ENCODE data around the gene RRP9.

Gene RRP9

GRCh38 chr3:51977446-51978142 lies 35.9 kb upstream of the RRP9 start:
- no peak for DNase-seq (ENCODE audit: low read depth, low spot score)
- no peaks in the 10 kb centered on the region for H3K36me3 ChIP-seq (ENCODE audit: insufficient read depth, insufficient read length, low read length)
- TF ChIP-seq SUZ12 (IDR thresholded peaks at IDR 0.05; ENCODE audit: extremely low read depth, insufficient read depth, insufficient read length): no peak
- H3K4me3 ChIP-seq (ENCODE audit: insufficient read length, low read depth): no peak overlapping the region
- no peaks in the 10 kb centered on the region for H3K9me3 ChIP-seq (ENCODE audit: insufficient read depth, low read length)
- H3K9ac ChIP-seq (ENCODE audit: insufficient read length, low read depth): peak overlapping the region; percentile 17
- peaks cover 15% of the 10 kb centered on the region for H3K4me1 ChIP-seq (ENCODE audit: insufficient read depth, insufficient read length)
- peaks cover 26% of the 10 kb centered on the region for H3K27me3 ChIP-seq (ENCODE audit: insufficient read depth, insufficient read length)

- TF ChIP-seq ZNF274 (IDR thresholded peaks at IDR 0.05; ENCODE audit: low read depth, low read length) (no peak), YY1 (IDR thresholded peaks at IDR 0.05; ENCODE audit: insufficient read depth, insufficient read length) (no peak), SUZ12 (IDR thresholded peaks at IDR 0.05; ENCODE audit: extremely low read depth, insufficient read depth, insufficient read length) (no peak)
- peak overlapping the region; percentile 61 for H3K4me3 ChIP-seq (ENCODE audit: insufficient read length, low read depth)
- no peaks in the 10 kb centered on the region for H3K9me3 ChIP-seq (ENCODE audit: insufficient read depth, low read length)
- H3K4me1 ChIP-seq (ENCODE audit: insufficient read depth, insufficient read length): peaks cover 16% of the 10 kb centered on the region
- peaks cover 11% of the 10 kb centered on the region for H3K36me3 ChIP-seq (ENCODE audit: insufficient read depth, insufficient read length, low read length)
- peak overlapping the region; percentile 85 for H3K9ac ChIP-seq (ENCODE audit: insufficient read length, low read depth)
- no peak for DNase-seq (ENCODE audit: low read depth, low spot score)
- H3K27me3 ChIP-seq (ENCODE audit: insufficient read depth, insufficient read length): peaks cover 26% of the 10 kb centered on the region
Observed at GRCh38 chr3:51975852-51976549, 34.3 kb upstream of the RRP9 start.

DNA sequence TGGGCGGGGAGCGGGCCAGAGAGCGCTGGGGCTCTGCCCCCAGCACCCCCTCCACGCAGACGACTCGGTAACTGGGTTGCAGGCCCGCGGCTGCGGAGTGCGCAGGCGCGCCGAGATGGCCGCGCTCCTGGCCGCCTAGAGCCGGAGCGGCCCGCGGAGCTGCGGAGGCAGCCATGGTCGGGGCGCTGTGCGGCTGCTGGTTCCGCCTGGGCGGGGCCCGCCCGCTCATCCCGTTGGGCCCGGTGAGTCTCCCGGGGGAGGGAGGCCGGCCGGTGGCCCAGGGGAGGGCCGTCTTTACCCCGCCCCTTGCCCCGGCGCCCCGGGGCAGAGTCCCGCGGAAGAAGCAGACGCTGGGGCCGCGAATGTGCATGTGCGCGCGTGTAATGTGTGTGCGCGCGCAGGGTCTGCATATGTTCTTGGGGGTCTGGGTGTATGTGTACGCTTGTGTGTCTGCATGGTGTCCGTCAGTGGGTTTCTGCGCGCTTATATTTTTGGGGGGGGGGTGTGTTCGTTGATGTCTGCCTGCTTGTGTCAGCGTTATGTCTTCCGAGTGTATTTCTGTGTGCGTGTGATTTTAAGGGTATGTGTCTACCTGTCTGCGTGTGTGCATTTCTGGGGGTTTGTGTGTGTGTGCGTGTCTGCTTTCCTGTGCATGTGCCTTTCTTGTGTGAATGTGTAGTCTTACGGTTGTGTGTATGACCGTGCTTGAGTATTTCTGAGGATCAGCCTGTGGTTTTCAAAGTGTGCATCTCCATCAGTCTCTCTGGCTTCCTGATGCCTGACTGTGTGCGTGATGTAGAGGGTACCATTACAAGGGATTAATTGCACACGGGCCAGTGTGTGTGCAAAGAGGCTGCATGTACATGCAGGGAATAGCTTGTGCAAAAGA lies 33.5 kb upstream of the RRP9 start, which contains the start of gene ABHD14A:
ABHD14A (plus strand) TSS at position 102 of the 889 bp plus-strand sequence; CDS start at position 174, 72 bp downstream.
- Histone ChIP-seq H3K4me3 (ENCODE audit: insufficient read length, low read depth) (peak within 1 kb of the TSS; percentile 61), H3K9me3 (ENCODE audit: insufficient read depth, low read length) (no peaks in the 10 kb centered on the region), H3K4me1 (ENCODE audit: insufficient read depth, insufficient read length) (peaks cover 20% of the 10 kb centered on the region), H3K36me3 (ENCODE audit: insufficient read depth, insufficient read length, low read length) (peaks cover 18% of the 10 kb centered on the region), H3K9ac (ENCODE audit: insufficient read length, low read depth) (peak within 1 kb of the TSS; percentile 85), H3K27me3 (ENCODE audit: insufficient read depth, insufficient read length) (peaks cover 26% of the 10 kb centered on the region)
- TF ChIP-seq ZNF274 (IDR thresholded peaks at IDR 0.05; ENCODE audit: low read depth, low read length) (no peak), YY1 (IDR thresholded peaks at IDR 0.05; ENCODE audit: insufficient read depth, insufficient read length) (peak; percentile 11)
- DNase-seq (ENCODE audit: low read depth, low spot score): no peak

- Histone ChIP-seq H3K4me3 (ENCODE audit: insufficient read length, low read depth) (peak overlapping the region; percentile 61), H3K9ac (ENCODE audit: insufficient read length, low read depth) (peak overlapping the region; percentile 85), H3K36me3 (ENCODE audit: insufficient read depth, insufficient read length, low read length) (peaks cover 25% of the 10 kb centered on the region), H3K27me3 (ENCODE audit: insufficient read depth, insufficient read length) (peaks cover 26% of the 10 kb centered on the region), H3K4me1 (ENCODE audit: insufficient read depth, insufficient read length) (peaks cover 25% of the 10 kb centered on the region), H3K9me3 (ENCODE audit: insufficient read depth, low read length) (no peaks in the 10 kb centered on the region)
- DNase-seq (ENCODE audit: low read depth, low spot score): no peak
- TF ChIP-seq YY1 (IDR thresholded peaks at IDR 0.05; ENCODE audit: insufficient read depth, insufficient read length) (no peak), ZNF274 (IDR thresholded peaks at IDR 0.05; ENCODE audit: low read depth, low read length) (no peak), SUZ12 (IDR thresholded peaks at IDR 0.05; ENCODE audit: extremely low read depth, insufficient read depth, insufficient read length) (no peak)
Observed at GRCh38 chr3:51974277-51974962, 32.7 kb upstream of the RRP9 start.

DNA sequence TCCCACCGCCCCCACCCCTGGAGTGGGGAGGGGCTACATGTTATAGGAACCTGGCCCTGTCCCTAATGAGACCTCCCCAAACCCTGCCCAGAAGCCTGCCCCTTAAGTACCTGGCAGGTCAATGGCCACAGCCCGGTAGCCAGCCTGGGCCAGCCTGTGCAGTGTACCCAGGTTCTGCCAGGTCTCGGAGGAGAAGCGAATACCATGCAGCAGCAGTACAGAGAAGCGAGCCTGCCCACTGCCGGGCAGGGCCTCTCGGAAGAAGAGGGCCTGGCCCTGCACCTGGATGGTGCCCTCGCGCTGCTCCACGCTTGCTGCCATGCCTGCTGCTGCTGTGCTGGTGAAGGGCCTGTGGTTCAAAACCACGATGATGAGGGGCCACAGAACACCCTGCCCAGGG lies 29.6 kb upstream of the RRP9 start:
- peaks cover 39% of the 10 kb centered on the region for H3K4me1 ChIP-seq (ENCODE audit: insufficient read depth, insufficient read length)
- H3K9ac ChIP-seq (ENCODE audit: insufficient read length, low read depth): peak overlapping the region; percentile 39
- DNase-seq (ENCODE audit: low read depth, low spot score): no peak

DNA sequence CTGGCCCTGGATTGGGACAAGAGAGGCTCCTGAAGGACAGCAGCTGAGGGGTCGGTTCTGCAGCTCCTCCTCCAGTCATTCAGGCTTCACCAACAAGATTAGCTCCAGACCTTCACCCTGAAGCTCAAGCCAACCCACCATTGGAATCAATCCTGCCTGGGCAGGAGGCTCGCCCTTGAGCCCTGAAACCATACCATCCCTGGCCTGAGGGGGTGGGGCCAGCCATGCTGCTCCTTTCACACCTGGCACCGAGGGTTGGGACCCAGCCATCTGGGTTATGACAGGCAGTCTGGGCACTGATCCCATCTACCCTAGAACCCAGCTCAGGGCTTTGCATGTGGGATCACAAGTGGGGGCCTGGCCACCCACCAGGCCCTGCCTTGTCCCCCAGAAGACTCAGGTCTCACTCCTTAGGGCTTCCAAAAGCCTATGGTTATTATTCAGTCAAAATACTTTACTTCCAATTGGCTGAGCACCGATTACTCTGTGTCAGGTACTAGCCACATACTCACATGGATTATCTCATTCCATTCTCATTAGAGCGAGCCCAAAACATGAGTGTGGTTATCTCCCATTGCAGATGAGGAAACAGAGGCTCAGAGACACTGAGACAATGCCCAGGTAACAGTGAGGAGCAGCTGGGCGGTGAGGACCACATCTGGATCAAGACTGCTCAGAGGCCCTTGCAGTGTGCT lies 29.0 kb upstream of the RRP9 start:
- DNase-seq (ENCODE audit: low read depth, low spot score): no peak
- H3K9ac ChIP-seq (ENCODE audit: insufficient read length, low read depth): peak overlapping the region; percentile 3
- peaks cover 43% of the 10 kb centered on the region for H3K4me1 ChIP-seq (ENCODE audit: insufficient read depth, insufficient read length)
- H3K4me3 ChIP-seq (ENCODE audit: insufficient read length, low read depth): peak overlapping the region; percentile 6
- H3K9me3 ChIP-seq (ENCODE audit: insufficient read depth, low read length): no peaks in the 10 kb centered on the region
- peaks cover 17% of the 10 kb centered on the region for H3K27me3 ChIP-seq (ENCODE audit: insufficient read depth, insufficient read length)
- peaks cover 27% of the 10 kb centered on the region for H3K36me3 ChIP-seq (ENCODE audit: insufficient read depth, insufficient read length, low read length)
- TF ChIP-seq ZNF274 (IDR thresholded peaks at IDR 0.05; ENCODE audit: low read depth, low read length) (no peak), SUZ12 (IDR thresholded peaks at IDR 0.05; ENCODE audit: extremely low read depth, insufficient read depth, insufficient read length) (no peak), YY1 (IDR thresholded peaks at IDR 0.05; ENCODE audit: insufficient read depth, insufficient read length) (no peak)

More for the DNA sequence above, 29.6 kb upstream of the RRP9 start:
- peaks cover 27% of the 10 kb centered on the region for H3K36me3 ChIP-seq (ENCODE audit: insufficient read depth, insufficient read length, low read length)
- peaks cover 22% of the 10 kb centered on the region for H3K27me3 ChIP-seq (ENCODE audit: insufficient read depth, insufficient read length)
- TF ChIP-seq ZNF274 (IDR thresholded peaks at IDR 0.05; ENCODE audit: low read depth, low read length): no peak
- no peak for TF ChIP-seq SUZ12 (IDR thresholded peaks at IDR 0.05; ENCODE audit: extremely low read depth, insufficient read depth, insufficient read length)
- TF ChIP-seq YY1 (IDR thresholded peaks at IDR 0.05; ENCODE audit: insufficient read depth, insufficient read length): no peak
- H3K9me3 ChIP-seq (ENCODE audit: insufficient read depth, low read length): no peaks in the 10 kb centered on the region
- H3K4me3 ChIP-seq (ENCODE audit: insufficient read length, low read depth): peak overlapping the region; percentile 6

All from NT2/D1 (cell line).